GM12891 (cell line): ENCODE measurements around the gene FXYD2.

Experiments
- DNase-seq: peaks from one replicate; pipeline ENCODE4 v3.0.0; 2011; ENCODE audit warnings: low spot score; ENCODE audit not compliant: insufficient read length
- FAIRE-seq: peaks from 2 replicates; lab custom pipeline; 2011; peaks lifted over from hg19 to GRCh38; lab: Jason Lieb, UNC
- PAX5 ChIP-seq: IDR thresholded peaks from 2 replicates; pipeline ENCODE4 v1.6.1; 2011; ENCODE audit warnings: low read length, moderate library complexity, mild to moderate bottlenecking; ENCODE audit not compliant: insufficient read depth, severe bottlenecking
- POLR2A ChIP-seq: IDR thresholded peaks from 2 replicates; pipeline ENCODE4 v1.6.1; 2011; ENCODE audit warnings: low read depth, low read length, control low read depth
- POLR2AphosphoS5 ChIP-seq: IDR thresholded peaks from 2 replicates; pipeline ENCODE4 v1.6.1; 2011; ENCODE audit warnings: low read depth, low read length, control low read depth
- POU2F2 ChIP-seq: IDR thresholded peaks from 2 replicates; pipeline ENCODE4 v1.6.1; 2011; ENCODE audit warnings: low read depth, mild to moderate bottlenecking, control low read depth, low read length, moderate library complexity
- SPI1 ChIP-seq: IDR thresholded peaks from 2 replicates; pipeline ENCODE4 v1.6.1; 2011; ENCODE audit warnings: low read depth, low read length, control low read depth
- TAF1 ChIP-seq: IDR thresholded peaks from 2 replicates; pipeline ENCODE4 v1.6.1; 2011; ENCODE audit warnings: low read depth, low read length, control low read depth

The FXYD2 gene

GRCh38 chr11:117790279-117790678, 34.3 kb downstream of the FXYD2 start:
- DNase-seq = no peak
- TF ChIP-seq PAX5 = no peak
- TF ChIP-seq SPI1 = no peak
- no peak for TF ChIP-seq POU2F2
- TF ChIP-seq TAF1 = no peak
- no peak for TF ChIP-seq POLR2AphosphoS5
- TF ChIP-seq POLR2A = no peak
- no peak for FAIRE-seq

GRCh38 chr11:117789241-117789640, 35.3 kb downstream of the FXYD2 start:
- FAIRE-seq = no peak
- no peak for TF ChIP-seq POLR2AphosphoS5
- TF ChIP-seq SPI1 = no peak
- TF ChIP-seq PAX5 = no peak
- no peak for TF ChIP-seq TAF1
- no peak for TF ChIP-seq POLR2A
- TF ChIP-seq POU2F2 = no peak
- no peak for DNase-seq

- no peak for DNase-seq
- TF ChIP-seq TAF1 (no peak), PAX5 (no peak)
- no peak for FAIRE-seq
Measured at GRCh38 chr11:117786135-117786870, 38.2 kb downstream of the FXYD2 start.

- no peak for DNase-seq
- TF ChIP-seq TAF1 (no peak), POLR2A (no peak), POLR2AphosphoS5 (no peak), PAX5 (no peak), SPI1 (no peak), POU2F2 (no peak)
- no peak for FAIRE-seq
Measured at GRCh38 chr11:117782101-117782500, 42.4 kb downstream of the FXYD2 start.

- no peak for DNase-seq
- TF ChIP-seq POLR2A (no peak), POU2F2 (no peak), TAF1 (no peak), SPI1 (no peak), POLR2AphosphoS5 (no peak), PAX5 (no peak)
- no peak for FAIRE-seq
Measured at GRCh38 chr11:117781627-117782026, 42.9 kb downstream of the FXYD2 start.

- FAIRE-seq = no peak
- DNase-seq = no peak
- TF ChIP-seq SPI1 = no peak
- no peak for TF ChIP-seq POU2F2
- TF ChIP-seq POLR2A = no peak
- TF ChIP-seq TAF1 = no peak
- no peak for TF ChIP-seq POLR2AphosphoS5
- TF ChIP-seq PAX5 = no peak
Measured at GRCh38 chr11:117780456-117780855, 44.1 kb downstream of the FXYD2 start.

- no peak for FAIRE-seq
- TF ChIP-seq SPI1 = no peak
- no peak for TF ChIP-seq TAF1
- no peak for TF ChIP-seq PAX5
- TF ChIP-seq POLR2A = no peak
- no peak for TF ChIP-seq POLR2AphosphoS5
- TF ChIP-seq POU2F2 = no peak
- DNase-seq = no peak
Measured at GRCh38 chr11:117774553-117774952, 50.0 kb downstream of the FXYD2 start.

- no peak for TF ChIP-seq POLR2A
- TF ChIP-seq PAX5 = no peak
- no peak for TF ChIP-seq POU2F2
- no peak for TF ChIP-seq POLR2AphosphoS5
- no peak for TF ChIP-seq SPI1
- no peak for TF ChIP-seq TAF1
- no peak for DNase-seq
- no peak for FAIRE-seq
Measured at GRCh38 chr11:117772360-117772759, 52.2 kb downstream of the FXYD2 start.

GRCh38 chr11:117771841-117772240, 52.7 kb downstream of the FXYD2 start:
- no peak for TF ChIP-seq POLR2AphosphoS5
- TF ChIP-seq POLR2A = no peak
- TF ChIP-seq POU2F2 = no peak
- no peak for TF ChIP-seq PAX5
- no peak for TF ChIP-seq TAF1
- no peak for TF ChIP-seq SPI1
- no peak for DNase-seq
- no peak for FAIRE-seq
